K562 (cell line): Measurements from ENCODE around the gene ATP9B. TPM values are rescaled to one million over a fixed set of nuclear protein-coding genes. Genes with fewer than 3 reads are reported as not detected.
A peak's percentile ranks its signal among the peaks of the same experiment; 100 is the strongest.

Source experiments
- ATAC-seq: fragments of 200-7000 bp; cut with Tn5 transposase; 3 replicates; pipeline ENCODE4 v1.9.1; 2020; ENCODE audit warnings: moderate library complexity
- BruUV-seq: library from RNA; stranded (reverse); fragments of 400-500 nt; replicated peaks from 2 replicates; lab custom pipeline; 2021; lab: Mats Ljungman, UMichigan
- CTCF ChIA-PET: fragments of 300-600 bp; formaldehyde crosslinking; extraction: SDS; loops from one replicate; lab custom pipeline; 2021; ENCODE audit warnings: low intra/inter-chr PET ratio; lab: Yijun Ruan, JAX
- POLR2A ChIA-PET: fragments of 300-600, 350-650 bp; sonication (Branson Sonifier 250); formaldehyde crosslinking; extraction: SDS; loops from one replicate; lab custom pipeline; 2021; ENCODE audit warnings: antibody characterized with exemption, inconsistent platforms; lab: Yijun Ruan, JAX
- DNase-seq, 4 experiments: peaks; one replicate each; pipeline versions ENCODE4 v3.0.0 to v3.0.0-alpha.2; 2011 to 2018; ENCODE audit warnings: low spot score in 3 of 4, mixed read lengths in 3 of 4; ENCODE audit errors: extremely low read depth in 1 of 4
- FAIRE-seq: peaks from 2 replicates; lab custom pipeline; 2011; peaks lifted over from hg19 to GRCh38; lab: Jason Lieb, UNC
- H2AFZ ChIP-seq: 2 replicates; pipeline ENCODE4 v1.6.0; 2011; ENCODE audit warnings: low read depth, low read length, control low read depth, inconsistent platforms
- H3K27ac ChIP-seq: fragments of 200-600 bp; 3 replicates; pipeline ENCODE4 v1.8.0; 2011; ENCODE audit warnings: low read depth, mild to moderate bottlenecking, control low read depth, inconsistent platforms, low read length, moderate library complexity, mixed read lengths; ENCODE audit errors: extremely low read depth
- H3K27me3 ChIP-seq, 2 experiments: fragments of 300-600 bp in 1 of 2; 2 replicates in 1 of 2; 3 replicates in 1 of 2; pipeline versions ENCODE4 v1.6.0 to v1.8.0; 2011; ENCODE audit warnings: inconsistent platforms in 2 of 2, low read length in 2 of 2, mild to moderate bottlenecking in 1 of 2, mixed read lengths in 1 of 2, moderate library complexity in 1 of 2; ENCODE audit not compliant: control insufficient read depth in 2 of 2, insufficient read depth in 2 of 2
- H3K36me3 ChIP-seq: fragments of 300-600 bp; 3 replicates; pipeline ENCODE4 v1.8.0; 2011; ENCODE audit warnings: mild to moderate bottlenecking, low read length, inconsistent platforms; ENCODE audit not compliant: control insufficient read depth, insufficient read depth
- H3K4me1 ChIP-seq, 2 experiments: fragments of 200-600 bp in 1 of 2; replicated peaks in 1 of 2; 2 replicates in 1 of 2; 3 replicates in 1 of 2; pipeline versions ENCODE4 v1.5.1 to v1.8.0; 2011; ENCODE audit warnings: inconsistent platforms in 2 of 2, low read length in 2 of 2, mild to moderate bottlenecking in 1 of 2, mixed read lengths in 1 of 2, moderate library complexity in 1 of 2; ENCODE audit not compliant: control insufficient read depth in 2 of 2, insufficient read depth in 2 of 2
- H3K4me2 ChIP-seq: 2 replicates; pipeline ENCODE4 v1.6.1; 2011; ENCODE audit warnings: low read length, control low read depth, inconsistent platforms, mixed read lengths; ENCODE audit not compliant: insufficient read depth
- H3K4me3 ChIP-seq: fragments of 200-600 bp; sonication (generic), shearing (Covaris generic); 2 replicates; pipeline ENCODE4 v1.5.1; 2016; ENCODE audit warnings: control low read depth, inconsistent platforms
- H3K79me2 ChIP-seq: fragments of 200-600 bp; 3 replicates; pipeline ENCODE4 v1.8.0; 2011; ENCODE audit warnings: low read length, inconsistent platforms; ENCODE audit not compliant: control insufficient read depth, insufficient read depth
- H3K9ac ChIP-seq, 2 experiments: 2 replicates each; pipeline versions ENCODE4 v1.6.0 to v1.6.1; 2011; ENCODE audit warnings: low read depth in 2 of 2, low read length in 2 of 2, control low read depth in 1 of 2, inconsistent platforms in 1 of 2, mild to moderate bottlenecking in 1 of 2, mixed read lengths in 1 of 2; ENCODE audit not compliant: insufficient read depth in 1 of 2
- H3K9me1 ChIP-seq: one replicate; pipeline ENCODE4 v1.6.0; 2011; ENCODE audit warnings: inconsistent platforms, mild to moderate bottlenecking, low read length, moderate library complexity; ENCODE audit not compliant: control insufficient read depth, insufficient read depth
- H3K9me3 ChIP-seq: replicated peaks from 2 replicates; pipeline ENCODE4 v1.5.1; 2011; ENCODE audit warnings: low read depth, low read length, inconsistent platforms; ENCODE audit not compliant: control insufficient read depth, insufficient read depth
- H4K20me1 ChIP-seq: replicated peaks from 2 replicates; pipeline ENCODE4 v1.6.1; 2011; ENCODE audit warnings: low read length, inconsistent platforms, mixed read lengths; ENCODE audit not compliant: control insufficient read depth, insufficient read depth
- ARID2 ChIP-seq: fragments of 450-650 bp; IDR thresholded peaks from 2 replicates; pipeline ENCODE4 v1.6.1; 2017; ENCODE audit warnings: antibody characterized with exemption, mild to moderate bottlenecking
- CGGBP1 ChIP-seq: fragments of 250-450 bp; sonication (Bioruptor Pico); IDR thresholded peaks from 2 replicates; pipeline ENCODE4 v1.9.0; 2021; ENCODE audit warnings: mild to moderate bottlenecking
- DNMT1 ChIP-seq: fragments of 450-650 bp; IDR thresholded peaks from 2 replicates; pipeline ENCODE4 v1.6.1; 2016; ENCODE audit warnings: antibody characterized with exemption, mild to moderate bottlenecking
- GATAD2B ChIP-seq: fragments of 450-650 bp; IDR thresholded peaks from 2 replicates; pipeline ENCODE4 v1.6.1; 2017; ENCODE audit warnings: mild to moderate bottlenecking, borderline replicate concordance
- HEY1 ChIP-seq: fragments of 250-450 bp; sonication (Bioruptor Pico); IDR thresholded peaks from 2 replicates; pipeline ENCODE4 v1.5.0; 2020; ENCODE audit warnings: mild to moderate bottlenecking, moderate library complexity, borderline replicate concordance
- KDM1A ChIP-seq, 2 experiments: fragments of 450-650 bp; IDR thresholded peaks; 2 replicates each; pipeline ENCODE4 v1.6.1; 2016; ENCODE audit warnings: mild to moderate bottlenecking in 2 of 2
- MECOM ChIP-seq: fragments of 250-450 bp; sonication (Bioruptor Pico); IDR thresholded peaks from 2 replicates; pipeline ENCODE4 v1.8.0; 2022; ENCODE audit warnings: inconsistent platforms
- PHF20 ChIP-seq: fragments of 450-650 bp; IDR thresholded peaks from 2 replicates; pipeline ENCODE4 v1.6.1; 2018; ENCODE audit not compliant: partially characterized antibody
- POLR2AphosphoS2 ChIP-seq: IDR thresholded peaks from 2 replicates; pipeline ENCODE4 v1.6.1; 2012; ENCODE audit warnings: low read length, improper control_type of control experiment
- POLR2H ChIP-seq: IDR thresholded peaks from 2 replicates; pipeline ENCODE4 v1.6.1; 2016; ENCODE audit warnings: missing genetic modification characterization, low read depth, mild to moderate bottlenecking, control low read depth, missing compliant biosample characterization, moderate library complexity
- POU5F1 ChIP-seq: fragments of 150-350 bp; IDR thresholded peaks from 2 replicates; pipeline ENCODE4 v1.6.1; 2014; ENCODE audit warnings: borderline replicate concordance, low read length, low read depth, mild to moderate bottlenecking; ENCODE audit not compliant: partially characterized antibody
- SMAD3 ChIP-seq: fragments of 450-650 bp; formaldehyde crosslinking; conservative IDR thresholded peaks from 2 replicates; pipeline ENCODE4 v1.4.0; 2020; ENCODE audit warnings: mild to moderate bottlenecking
- SRSF3 ChIP-seq: fragments of 200-400 bp; formaldehyde crosslinking; IDR thresholded peaks from 2 replicates; pipeline ENCODE4 v1.6.1; 2016; ENCODE audit warnings: mild to moderate bottlenecking, low read length, moderate library complexity; ENCODE audit not compliant: insufficient read depth
- U2AF2 ChIP-seq: fragments of 200-400 bp; formaldehyde crosslinking; optimal IDR thresholded peaks from 2 replicates; pipeline ENCODE3; 2017; ENCODE audit warnings: low read depth, mild to moderate bottlenecking, low read length
- VEZF1 ChIP-seq: fragments of 200-800 bp; sonication (Bioruptor generic); IDR thresholded peaks from 2 replicates; pipeline ENCODE4 v1.6.1; 2017; ENCODE audit warnings: missing genetic modification characterization, missing compliant biosample characterization
- ZNF232 ChIP-seq: sonication (generic); formaldehyde crosslinking; IDR thresholded peaks from 2 replicates; pipeline ENCODE4 v1.8.0; 2022; ENCODE audit warnings: mild to moderate bottlenecking, missing genetic modification reagents
- ZNF239 ChIP-seq: fragments of 250-450 bp; sonication (Bioruptor Pico); IDR thresholded peaks from 2 replicates; pipeline ENCODE4 v1.4.0; 2020; ENCODE audit warnings: mild to moderate bottlenecking
- ZNF277 ChIP-seq: fragments of 250-450 bp; sonication (Bioruptor Pico); IDR thresholded peaks from 2 replicates; pipeline ENCODE4 v1.8.0; 2022; ENCODE audit warnings: inconsistent platforms, mild to moderate bottlenecking, moderate library complexity, borderline replicate concordance
- ZNF830 ChIP-seq: fragments of 250-450 bp; sonication (Bioruptor Pico); IDR thresholded peaks from 2 replicates; pipeline ENCODE4 v1.5.0; 2021; ENCODE audit warnings: mild to moderate bottlenecking
- WGBS: fragments of 100-300 bp; shearing (Covaris generic); methylation state at CpG from one replicate; pipeline ENCODE4 v1.1.6; 2016; ENCODE audit warnings: low coverage, mixed read lengths; ENCODE audit not compliant: insufficient coverage; ENCODE audit errors: missing lambda C conversion rate; 5-methylcytosine and 5-hydroxymethylcytosine counted together
- in situ Hi-C: fragments of 300-500 bp; cut with MboI; formaldehyde crosslinking; loops from 4 replicates; pipeline ENCODE4 v1.15.0; 2018; ENCODE audit warnings: inconsistent platforms, mixed read lengths
- intact Hi-C: fragments of 100-400 bp; cut with micrococcal nuclease; formaldehyde crosslinking; loops from 2 replicates; pipeline ENCODE4 v1.14.2; 2022
- polyA plus RNA-seq, 8 experiments: library from polyadenylated mRNA; depleted of rRNA in 4 of 8; stranded (reverse) in 5 of 8; unstranded in 3 of 8; fragments of >200 nt; fragmentation: Nextera tagmentation in 2 of 8; fragmentation: Illumina TruSeq in 1 of 8; extraction: Ambion mirVana in 2 of 8; extraction: Trizol in 1 of 8; gene quantifications; 2 replicates each; pipeline versions ENCODE4 v1.2.1 to v1.2.3, GENCODE V29; 2011 to 2014; ENCODE audit warnings: inconsistent platforms in 1 of 8, missing spikeins in 1 of 8
- total RNA-seq, 7 experiments: library from RNA; depleted of rRNA in 6 of 7; stranded (reverse); fragments of >200 nt in 6 of 7; fragmentation: Illumina TruSeq in 2 of 7; extraction: Trizol in 2 of 7; gene quantifications; 2 replicates each; pipeline versions ENCODE4 v1.2.1 to v1.2.3, GENCODE V29; 2011 to 2021; ENCODE audit warnings: low replicate concordance in 1 of 7

The ATP9B gene
- total and polyA plus RNA-seq, 9 of the 15 experiments (the other 6 are each of a cell fraction or from before 2014, with no cell fraction given), result 0.66 to 13.2 (median 7.9) TPM

GRCh38 chr18:79380816-79381806 lies 311.9 kb downstream of the ATP9B start:
- no TSS peak for BruUV-seq
- no peaks in the 10 kb centered on the region; a peak in 1 of 5 replicates for H3K27me3 ChIP-seq
- DNase-seq (peak; percentile 62 to 73 (median 72)), ATAC-seq (peak; percentile 84), FAIRE-seq (peak; percentile 61)
- no peaks in the 10 kb centered on the region for H3K9me3 ChIP-seq
- in situ Hi-C loops (loop anchor here (5.0 kb wide), 2 partner anchors 146 to 261 kb away; no protein-coding TSS in a partner anchor), intact Hi-C loops (loop anchor here (1.0 kb wide), 2 partner anchors 147 to 263 kb away; no protein-coding TSS in a partner anchor)
- H3K27ac ChIP-seq, result no peak overlapping the region
- ChIA-PET POLR2A (interaction anchor here (0.7 kb wide), 1 partner anchor 92 kb away, joined by 3 read pairs; no protein-coding TSS in a partner anchor), CTCF (interaction anchor here (0.6 to 2.7 kb wide), 4 partner anchors 147 to 878 kb away, joined by 3 to 24 read pairs (median 6); no protein-coding TSS in a partner anchor)
- H3K4me2 ChIP-seq, result no peak overlapping the region
- no peaks in the 10 kb centered on the region for H3K36me3 ChIP-seq
- H3K79me2 ChIP-seq, result no peaks in the 10 kb centered on the region
- WGBS, result 46% methylated on average over 23 of the region's 30 CpGs
- H3K9ac ChIP-seq, result no peak overlapping the region; a peak in 1 of 4 replicates
- no peak overlapping the region for H2AFZ ChIP-seq
- no peak overlapping the region for H3K4me3 ChIP-seq
- H4K20me1 ChIP-seq, result no peaks in the 10 kb centered on the region; the same call in 1 of the 2 replicates
- H3K9me1 ChIP-seq, result no peaks in the 10 kb centered on the region
- H3K4me1 ChIP-seq, result peaks cover 0 to 16% of the 10 kb centered on the region in 2 experiments; a peak in 2 of 5 replicates
- TF ChIP-seq U2AF2 (no peak), POLR2H (tag) (no peak), ZNF239 (CRISPR knock-in tag) (no peak), GATAD2B (no peak), DNMT1 (no peak), ZNF232 (no peak), MECOM (CRISPR knock-in tag) (no peak), HEY1 (CRISPR knock-in tag) (no peak), ARID2 (0 out of 2 replicates have a peak, but pooled peaks have one; percentile 35), KDM1A (IDR thresholded peaks at IDR 0.05) (no peak), SMAD3 (no peak), POLR2AphosphoS2 (no peak), ZNF830 (CRISPR knock-in tag) (no peak), PHF20 (no peak), VEZF1 (CRISPR knock-in tag) (peak; percentile 38; the same call in 1 of the 2 replicates), POU5F1 (no peak), ZNF277 (CRISPR knock-in tag) (no peak), CGGBP1 (no peak), SRSF3 (no peak)
